NCI-H1092 (cell line): ENCODE measurements around the gene CTNNA3.

Experiments used
- DNase-seq: peaks from one replicate; lab custom pipeline; 2025; lab: John Stamatoyannopoulos, UW

CTNNA3 gene

DNA sequence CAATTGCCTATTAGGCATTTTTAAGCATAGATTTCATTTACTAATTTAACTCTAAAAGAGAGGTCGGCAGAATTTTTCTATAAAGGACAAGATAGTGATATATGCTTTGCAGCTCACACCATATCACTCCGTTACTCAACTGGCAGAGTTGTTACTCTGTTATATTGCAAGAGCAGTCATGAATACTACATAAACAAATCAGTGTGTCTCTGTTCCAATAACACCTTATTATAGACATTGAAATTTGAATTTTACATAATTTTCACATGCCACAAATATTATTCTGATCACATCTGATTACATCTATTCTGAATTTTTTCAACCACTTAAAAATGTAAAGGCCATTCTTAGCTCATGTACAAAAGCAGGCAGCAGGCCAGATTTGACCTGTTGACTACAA lies 1624.1 kb downstream of the CTNNA3 start:
- DNase-seq = no peak

DNA sequence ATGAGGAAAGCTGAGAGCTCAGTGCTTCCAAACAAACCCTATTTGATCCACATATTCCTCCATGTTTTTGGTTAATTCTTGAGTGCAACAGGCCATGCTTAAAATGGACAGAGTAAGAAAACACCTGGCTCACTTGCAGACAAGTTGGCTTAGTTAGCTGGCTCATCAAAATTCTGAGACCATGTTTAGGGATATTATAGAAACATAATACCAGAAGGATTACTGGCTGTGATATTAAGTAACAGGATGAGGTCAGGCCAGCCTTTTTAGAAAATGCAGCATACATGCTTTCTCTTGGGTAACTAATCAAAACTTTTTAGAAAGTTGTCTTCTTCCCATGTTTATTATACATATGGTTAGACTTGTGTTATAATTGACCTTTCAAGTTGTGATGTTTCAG lies 1637.4 kb downstream of the CTNNA3 start:
- DNase-seq = no peak

DNA sequence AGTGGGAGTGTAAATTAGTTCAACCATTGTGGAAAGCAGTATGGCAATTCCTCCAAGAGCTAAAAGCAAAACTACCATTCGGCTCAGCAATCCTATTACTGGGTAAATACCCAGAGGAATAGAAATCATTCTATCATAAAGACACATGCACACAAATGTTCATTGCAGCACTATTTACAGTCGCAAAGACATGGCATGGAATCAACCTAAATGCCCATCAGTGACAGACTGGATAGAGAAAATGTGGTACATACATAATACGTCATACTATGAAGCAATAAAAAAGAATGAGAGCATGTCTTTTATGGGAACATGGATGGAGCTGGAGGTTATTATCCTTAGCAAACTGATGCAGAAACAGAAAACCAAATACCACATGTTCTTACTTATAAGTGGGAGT lies 1646.7 kb downstream of the CTNNA3 start:
- DNase-seq = no peak

DNA sequence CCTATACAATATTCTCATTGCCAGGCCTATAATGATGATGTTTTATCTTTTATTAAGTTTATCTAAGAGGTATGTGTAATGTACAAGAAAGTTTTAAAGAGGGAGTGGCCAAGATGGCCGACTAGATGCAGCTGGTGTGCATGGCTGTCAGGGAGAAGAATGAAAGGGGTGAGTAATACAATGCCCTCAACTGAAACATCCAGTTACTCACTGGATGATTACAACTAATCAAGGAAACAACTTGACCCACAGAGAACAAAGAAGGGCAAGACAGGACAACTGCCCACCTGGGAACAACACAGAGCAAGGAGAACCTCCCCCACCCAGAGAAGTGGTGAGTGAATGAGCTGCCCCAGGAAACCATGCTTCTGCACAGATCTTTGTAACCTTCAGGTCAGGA lies 1650.1 kb downstream of the CTNNA3 start:
- DNase-seq = no peak

DNA sequence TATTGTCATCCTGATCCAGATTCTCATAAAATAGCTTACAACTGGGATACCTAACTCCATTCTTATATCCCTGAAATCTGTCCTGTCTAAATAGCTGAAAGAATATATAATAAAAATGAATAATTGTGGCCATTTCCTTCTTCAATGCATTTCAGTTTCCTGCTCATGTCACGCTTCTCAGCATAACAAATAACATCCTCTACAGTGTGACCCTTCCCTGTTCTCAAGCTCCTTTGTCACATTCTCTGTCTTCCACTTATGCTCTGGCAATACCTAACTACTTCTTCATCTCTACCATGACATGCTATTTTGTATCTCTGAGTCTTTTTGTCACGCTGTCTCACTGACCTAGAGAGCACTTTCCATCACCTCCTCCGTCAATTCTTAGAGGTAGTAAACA lies 1654.2 kb downstream of the CTNNA3 start:
- DNase-seq = no peak

DNA sequence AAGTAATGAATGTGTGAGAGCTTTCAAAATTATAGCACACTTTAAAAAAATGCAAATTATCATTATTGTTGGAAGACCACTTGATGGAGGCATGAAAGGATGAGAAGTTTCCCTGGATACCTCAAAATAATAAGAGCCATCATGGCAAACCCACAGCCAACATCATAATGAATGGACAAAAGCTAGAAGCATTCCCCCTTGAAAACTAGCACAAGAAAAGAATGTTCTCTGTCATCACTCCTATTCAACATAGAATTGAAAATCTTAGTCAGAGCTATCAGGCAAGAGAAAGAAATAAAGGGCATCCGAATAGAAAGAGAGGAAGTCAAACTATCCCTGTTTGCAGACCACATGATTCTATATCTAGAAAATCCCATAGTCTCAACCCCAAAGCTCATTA lies 1657.4 kb downstream of the CTNNA3 start:
- no peak for DNase-seq

DNA sequence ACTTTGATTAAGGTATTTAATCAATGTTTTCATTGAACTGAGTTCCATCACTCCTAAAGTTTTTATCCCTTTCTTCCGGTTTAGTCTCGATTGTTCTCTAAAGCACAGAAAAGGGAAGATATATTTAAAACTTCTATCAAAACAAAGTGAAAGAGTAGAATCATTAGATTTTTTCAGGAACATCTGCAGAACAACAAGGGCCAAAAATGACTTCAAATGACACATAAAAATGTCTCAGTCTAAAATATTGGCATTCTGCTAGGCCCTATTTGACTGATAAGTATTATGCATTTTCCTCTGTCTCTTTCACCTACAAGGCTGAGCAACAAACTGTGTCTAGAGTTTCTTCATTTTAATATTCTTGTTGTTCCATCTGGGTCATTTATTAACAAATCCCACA lies 1669.7 kb downstream of the CTNNA3 start:
- no peak for DNase-seq

DNA sequence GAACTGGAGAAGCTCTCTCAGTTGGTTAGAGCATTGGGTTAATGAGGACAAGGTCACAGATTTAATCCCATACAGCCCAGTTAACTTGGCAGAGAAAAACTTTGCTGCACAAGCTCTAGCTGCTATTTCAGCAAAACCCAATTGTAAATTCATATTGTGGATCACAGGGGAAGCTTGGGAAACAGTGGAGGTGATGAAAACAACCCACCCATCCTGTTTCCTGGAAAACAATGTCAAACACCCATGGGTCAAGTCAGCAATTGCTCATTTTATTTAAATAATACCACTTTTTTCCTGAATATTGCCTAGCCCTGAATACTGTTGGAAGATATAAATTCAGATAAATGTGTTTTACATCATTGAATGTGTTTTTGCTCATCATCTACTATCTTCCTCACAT lies 1670.8 kb downstream of the CTNNA3 start:
- no peak for DNase-seq

DNA sequence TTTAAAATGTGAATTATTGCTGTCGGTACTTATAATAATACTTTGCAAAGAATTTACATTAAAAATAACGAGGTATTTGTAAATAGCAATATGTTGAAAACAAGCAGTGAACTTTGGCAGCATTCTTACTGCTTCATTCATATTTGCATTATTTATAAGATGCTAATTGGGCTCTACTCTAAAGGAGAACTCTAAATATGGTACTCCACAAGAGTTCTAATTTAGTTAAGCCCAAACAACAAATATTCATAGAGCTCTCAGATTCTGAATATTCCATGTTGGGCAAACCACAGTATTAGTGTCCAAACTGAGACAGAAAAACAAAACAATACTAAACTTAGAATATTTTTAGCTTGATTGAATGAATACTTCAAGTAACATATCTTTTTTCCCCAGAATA lies 1674.6 kb downstream of the CTNNA3 start:
- DNase-seq = no peak

DNA sequence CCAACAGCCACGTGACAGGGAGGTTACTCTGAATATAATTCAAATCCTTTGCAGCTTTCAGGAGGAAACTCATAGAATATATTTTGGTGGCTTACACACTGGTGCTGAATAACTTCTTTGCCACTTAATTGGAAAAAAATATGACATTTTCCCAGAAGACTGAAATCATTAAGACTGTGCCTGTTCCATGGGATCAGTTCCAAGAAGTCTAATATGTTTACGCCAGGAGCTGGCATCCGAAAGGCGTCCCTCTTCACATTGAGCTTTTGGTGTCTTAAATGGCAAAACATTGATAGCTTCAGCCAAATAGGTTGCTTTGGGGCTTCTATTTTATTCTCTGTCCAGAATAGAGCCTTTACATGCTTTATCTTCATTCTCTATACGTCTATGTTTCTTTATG lies 1687.8 kb downstream of the CTNNA3 start:
- DNase-seq = no peak

DNA sequence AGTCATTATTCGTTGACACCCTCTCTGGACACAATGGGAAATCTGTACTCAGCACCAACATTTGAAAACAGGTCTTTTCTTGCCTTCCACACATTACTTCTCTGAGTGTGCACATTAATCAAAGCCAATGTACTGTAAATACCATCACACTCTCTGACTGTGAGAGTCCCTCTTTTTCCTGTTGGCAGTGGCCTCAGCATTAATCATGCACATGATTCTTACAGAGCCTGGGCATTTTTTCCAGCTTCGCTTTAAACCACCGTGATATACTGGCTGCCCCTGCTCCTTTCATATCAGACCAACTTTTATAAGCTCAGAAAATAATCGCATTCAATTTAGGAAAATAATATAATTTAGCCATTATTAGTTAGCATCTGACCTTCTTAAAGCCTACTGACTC lies 1689.6 kb downstream of the CTNNA3 start:
- no peak for DNase-seq

DNA sequence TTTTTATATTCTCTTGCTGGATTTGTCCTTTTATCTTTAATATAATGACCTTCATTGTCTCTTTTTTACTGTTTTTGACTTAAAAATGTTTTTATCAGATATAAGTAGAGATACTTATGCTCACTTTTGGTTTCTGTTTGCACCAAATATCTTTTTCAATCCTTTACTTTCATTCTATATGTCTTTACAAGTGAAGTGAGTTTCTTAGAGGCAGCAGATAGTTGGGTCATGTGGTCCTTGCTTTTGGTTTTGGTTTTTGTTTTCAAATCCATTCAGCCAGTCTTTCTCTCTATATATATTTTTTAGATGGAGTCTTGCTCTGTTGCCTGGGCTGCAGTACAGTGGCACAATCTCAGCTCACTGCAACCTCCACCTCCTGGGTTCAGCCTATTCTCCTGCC lies 1702.5 kb downstream of the CTNNA3 start:
- DNase-seq = no peak

DNA sequence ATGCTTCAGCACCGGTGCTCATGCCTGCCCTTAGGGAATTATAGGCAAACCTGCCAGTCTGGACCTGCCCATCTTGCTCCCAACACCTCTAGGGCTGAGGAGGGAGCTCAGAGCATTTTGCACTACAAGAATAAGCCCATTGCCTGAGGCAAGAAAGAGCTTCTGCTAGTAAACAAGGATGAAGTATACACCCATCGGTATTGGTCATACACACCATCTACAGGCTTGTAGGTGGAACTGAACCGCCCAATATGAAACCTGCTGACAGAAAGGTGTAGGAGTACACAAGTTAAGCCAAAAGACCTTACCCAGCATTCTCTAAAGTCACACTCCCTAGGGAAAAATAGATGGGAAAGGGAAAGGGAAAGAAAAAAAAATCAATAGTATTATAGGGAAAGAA lies 1727.1 kb downstream of the CTNNA3 start:
- DNase-seq = no peak

DNA sequence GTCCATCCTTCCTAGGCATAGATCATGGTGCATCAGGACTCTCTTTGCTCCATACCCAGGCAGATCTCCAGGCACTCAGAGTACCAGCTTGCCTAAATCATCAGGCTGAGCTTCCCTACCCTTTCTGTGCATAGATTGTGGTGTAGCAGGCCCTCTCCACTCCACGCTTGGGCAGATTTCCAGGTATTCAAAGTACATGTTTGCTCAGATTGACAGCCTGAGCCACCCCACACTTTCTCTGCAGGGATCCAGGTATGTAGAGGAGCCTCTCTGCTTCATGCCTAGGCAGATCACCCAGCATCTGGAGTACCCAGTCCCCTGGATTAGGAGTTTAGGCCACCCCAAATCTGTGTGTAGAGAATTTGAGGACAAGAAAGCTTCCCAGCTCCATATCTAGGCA lies 1727.6 kb downstream of the CTNNA3 start:
- DNase-seq = no peak

DNA sequence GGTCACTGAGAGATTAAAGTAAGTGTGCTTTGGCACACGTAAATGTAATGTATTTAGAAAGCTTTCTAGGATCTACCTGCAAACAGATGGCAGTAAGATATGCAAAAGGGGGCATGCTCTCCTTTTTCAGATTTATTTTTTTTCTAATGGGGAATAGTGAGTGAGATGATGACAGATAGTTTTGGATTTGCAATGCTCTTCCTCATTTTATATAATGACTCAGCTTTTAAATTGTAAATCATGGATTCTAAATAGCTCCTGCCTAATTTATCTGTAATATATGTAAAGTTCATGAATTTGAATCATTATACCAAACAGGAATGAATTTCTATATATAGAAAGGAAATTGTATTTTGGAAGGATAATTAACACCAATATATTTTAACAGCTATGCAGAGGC lies 1731.8 kb downstream of the CTNNA3 start:
- DNase-seq = no peak

DNA sequence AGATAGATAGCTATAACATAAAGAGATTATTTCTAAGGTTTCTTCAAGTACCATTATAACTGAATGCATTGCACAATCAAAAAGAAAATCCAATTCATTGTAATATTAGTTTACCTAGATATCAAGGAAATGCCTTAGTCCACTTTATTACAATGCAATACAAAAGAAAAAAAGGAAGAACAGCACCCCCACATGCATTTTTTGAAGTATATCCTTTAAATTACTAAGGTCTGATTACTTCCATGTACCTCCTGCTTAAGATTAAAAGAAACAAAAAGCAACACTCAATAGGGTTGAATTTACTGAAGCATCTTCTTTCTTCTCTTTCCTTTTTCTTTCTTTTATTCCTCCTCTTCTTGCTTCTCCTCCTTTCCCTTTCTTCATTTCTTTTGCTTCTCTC lies 1743.9 kb downstream of the CTNNA3 start:
- no peak for DNase-seq

DNA sequence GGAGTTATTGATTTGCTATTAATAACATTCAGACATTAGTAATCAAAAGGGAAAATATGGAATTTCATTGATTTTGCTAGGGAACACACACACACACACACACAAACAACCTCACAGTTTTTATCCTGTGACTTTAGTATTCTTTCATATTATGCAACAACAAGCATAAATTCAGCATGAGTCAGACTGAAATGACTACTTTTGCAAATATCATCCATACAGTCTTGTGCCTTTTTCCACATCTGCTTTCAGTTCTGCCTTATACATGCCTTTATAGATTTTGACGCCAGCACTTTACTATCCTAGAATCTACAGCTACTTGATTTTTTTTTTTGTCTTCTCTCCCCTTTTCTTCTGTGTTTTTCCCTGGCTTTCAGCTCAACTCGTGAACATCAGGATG lies 1745.9 kb downstream of the CTNNA3 start:
- DNase-seq = no peak

DNA sequence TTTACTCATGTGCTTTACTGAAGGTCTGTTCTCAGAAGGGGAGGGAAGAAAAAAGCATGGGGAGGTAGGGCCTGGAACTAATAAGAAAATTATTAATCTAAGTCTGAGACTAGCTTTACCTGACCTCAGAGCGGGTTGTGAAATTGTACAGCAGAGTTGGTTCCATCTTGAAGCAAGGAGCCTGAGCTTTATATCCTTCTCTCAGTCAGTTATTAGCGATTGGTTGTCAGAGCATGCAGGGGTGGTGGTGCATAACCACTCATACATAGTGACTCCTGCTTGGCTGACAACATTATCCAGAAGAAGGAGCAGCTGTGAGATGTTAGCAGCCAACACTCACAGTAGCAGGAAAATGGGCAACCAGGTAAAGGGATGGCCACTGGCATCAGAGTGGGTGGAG lies 1746.5 kb downstream of the CTNNA3 start:
- DNase-seq = no peak

DNA sequence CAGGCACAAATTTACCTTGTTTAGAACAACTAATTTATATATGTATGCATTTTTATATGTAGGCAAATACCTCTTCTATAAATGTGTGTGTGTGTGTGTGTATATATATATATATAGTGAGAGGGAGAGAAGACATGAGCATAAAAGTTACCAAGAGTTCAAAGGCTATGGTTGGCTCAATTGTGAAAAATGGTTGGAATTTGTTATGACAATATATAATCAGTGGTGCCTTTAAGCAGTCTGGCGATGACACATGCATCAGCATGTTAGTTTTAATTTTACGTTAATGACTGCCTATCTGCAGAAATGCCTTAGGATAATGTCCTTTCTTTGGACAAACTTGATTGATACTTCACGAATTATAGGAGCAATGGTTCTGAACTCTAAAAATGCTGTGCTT lies 1750.9 kb downstream of the CTNNA3 start:
- no peak for DNase-seq

DNA sequence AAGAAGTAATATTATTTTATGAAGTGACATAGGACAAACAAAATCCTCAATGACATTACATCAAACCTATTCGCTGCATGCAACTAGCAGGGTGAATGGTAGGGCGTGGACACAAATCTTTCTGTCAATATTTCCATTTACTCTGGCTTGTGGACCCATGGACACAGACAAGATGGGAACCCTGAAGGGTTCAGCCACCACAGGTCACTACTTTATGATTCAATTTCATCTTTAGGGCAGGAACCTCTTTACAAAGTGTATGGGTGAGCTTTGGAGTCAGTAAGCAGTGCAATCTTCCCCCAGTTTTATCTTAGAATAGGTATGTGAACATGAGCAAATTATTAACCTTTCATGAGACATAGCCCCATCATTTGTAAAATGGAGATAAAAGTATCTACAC lies 1752.5 kb downstream of the CTNNA3 start:
- no peak for DNase-seq

DNA sequence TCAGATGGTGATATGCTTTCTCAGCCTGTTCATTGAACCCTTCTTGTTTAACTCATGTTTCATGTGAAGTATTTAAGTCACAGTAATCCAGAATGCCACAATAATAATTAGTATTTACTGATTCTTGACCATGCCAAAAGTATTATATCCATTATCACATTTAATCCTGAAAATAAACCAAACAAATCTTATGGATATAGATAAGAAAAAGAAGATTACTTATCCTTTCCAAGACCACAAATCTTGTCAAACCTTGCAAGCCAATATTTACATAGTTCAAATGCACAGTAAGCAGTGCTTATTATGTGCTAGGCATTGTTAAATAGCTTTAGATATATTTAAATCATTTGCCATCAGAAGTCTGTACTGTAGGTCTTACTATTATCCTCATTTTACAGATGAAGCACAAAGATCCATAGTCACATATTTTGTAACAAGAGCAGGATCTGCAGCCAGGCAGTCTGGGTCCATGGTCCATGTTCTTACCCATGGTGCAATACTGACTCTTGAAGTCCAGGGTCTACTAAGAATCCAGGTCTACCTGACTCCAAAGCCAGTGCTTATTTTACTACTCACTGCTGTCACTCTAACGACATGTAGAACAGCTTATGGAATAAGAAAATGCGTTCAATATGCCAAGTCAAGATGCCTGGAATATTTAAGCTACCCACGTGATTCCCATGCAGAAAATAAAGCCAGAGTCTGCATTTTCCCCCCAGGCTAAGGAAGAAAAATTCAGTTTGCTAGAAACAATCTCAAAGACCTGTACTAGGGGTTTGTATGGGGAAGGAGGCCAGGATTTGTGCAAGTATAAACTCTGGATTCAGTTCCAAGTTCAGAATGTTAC lies 1755.0 kb downstream of the CTNNA3 start:
- no peak for DNase-seq

DNA sequence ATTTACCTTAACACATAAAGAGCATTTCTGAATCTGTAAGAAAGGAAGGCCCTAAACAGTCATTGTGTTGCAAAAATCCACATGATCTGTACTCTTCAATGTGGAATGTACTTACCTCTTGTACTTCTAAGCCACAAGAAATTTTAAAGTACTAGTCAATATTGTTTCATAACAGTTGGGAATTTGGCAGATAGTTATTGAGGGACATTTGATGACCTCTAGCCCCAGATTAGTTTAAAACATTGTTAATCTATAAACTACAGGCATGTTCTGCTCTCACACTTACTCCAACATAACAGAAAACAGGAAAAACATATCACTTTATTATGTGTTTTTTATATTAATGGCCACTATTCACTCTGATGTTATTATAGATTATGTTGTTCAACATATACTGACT lies 1755.9 kb downstream of the CTNNA3 start:
- DNase-seq = no peak

DNA sequence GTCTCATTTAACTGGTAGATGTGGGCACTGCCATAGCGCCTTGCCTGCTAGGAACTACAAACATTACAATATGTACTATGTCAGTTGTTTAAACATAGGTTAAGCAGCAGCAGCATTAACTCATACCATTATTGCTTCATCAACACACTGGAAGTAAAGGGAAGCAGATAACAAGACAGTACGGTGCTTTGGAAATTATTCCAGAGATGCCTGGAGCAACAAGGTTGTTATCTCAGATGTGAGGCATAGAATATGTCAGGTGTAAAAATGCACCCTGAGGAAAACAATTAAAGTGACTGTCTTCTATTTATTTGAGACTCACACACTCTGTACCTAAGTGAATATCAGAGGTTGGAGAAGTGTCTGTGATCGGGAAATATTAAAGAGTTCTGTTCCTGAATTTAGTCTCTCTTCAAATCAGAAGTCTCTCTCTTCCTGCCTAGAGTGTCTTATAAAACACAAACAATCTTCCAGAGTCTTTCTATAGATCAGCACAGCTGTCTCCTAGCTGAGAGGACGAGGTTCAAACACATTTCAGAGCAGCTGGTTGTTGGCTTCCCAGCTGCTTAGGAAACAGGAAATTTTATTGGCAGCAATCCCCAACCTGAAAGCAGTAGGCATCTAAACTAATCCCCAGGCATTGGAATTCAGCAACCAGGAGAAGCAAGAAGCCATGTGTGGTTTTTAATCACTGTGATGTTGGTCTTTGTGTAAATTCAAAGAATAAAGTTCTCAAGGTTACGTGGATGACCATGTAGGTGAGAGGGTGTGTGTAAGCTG lies 1764.5 kb downstream of the CTNNA3 start:
- DNase-seq = no peak
